ENCODE measurements around the gene HPCAL1.

HPCAL1 gene

DNA sequence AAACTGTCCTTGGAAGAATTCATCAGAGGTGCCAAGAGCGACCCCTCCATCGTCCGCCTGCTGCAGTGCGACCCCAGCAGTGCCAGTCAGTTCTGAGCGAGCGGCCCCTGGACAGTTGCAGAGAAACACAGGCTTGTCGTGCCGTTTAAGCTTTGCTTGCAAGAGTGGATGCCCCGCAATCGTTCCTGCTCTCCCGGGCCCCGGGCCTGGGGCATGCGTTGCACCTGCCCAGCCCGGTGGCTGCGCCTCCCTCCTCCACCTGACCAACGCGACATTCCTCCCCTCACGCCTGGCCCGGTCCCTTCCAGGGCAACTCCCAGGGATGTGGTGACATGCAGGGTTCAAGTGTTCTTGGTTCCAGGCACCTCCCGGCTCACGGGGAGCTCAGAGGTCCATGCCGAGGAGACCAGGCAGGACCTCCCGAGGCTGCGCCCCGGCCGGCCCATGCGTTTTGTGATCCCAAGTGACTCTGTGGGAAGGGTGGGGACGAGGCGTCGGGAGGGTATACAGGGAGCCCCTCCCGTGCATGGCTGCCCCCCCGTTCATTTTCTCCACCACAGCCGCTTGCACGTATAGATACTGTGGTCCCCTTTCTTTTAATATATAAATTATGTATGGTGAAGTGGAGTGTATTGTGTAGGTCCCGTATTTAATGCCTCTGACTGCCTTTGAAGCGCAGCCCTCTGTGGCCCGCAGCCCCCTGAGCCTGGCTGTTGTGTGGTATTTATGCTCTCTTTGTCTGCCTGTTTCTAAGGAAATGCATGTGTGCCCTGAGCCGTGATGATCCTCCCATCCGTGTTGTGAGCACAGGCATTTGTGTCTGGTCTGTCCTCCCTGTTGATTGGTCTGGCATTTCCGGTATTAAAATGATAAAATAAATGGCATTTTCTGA is 124.3 kb downstream of the HPCAL1 start:
- no peak for DNase-seq (ENCODE audit: low read depth)

- DNase-seq (ENCODE audit: low read depth) = no peak
These were observed 124.9 kb downstream of the HPCAL1 start for GRCh38 chr2:10427618-10427949.

DNA sequence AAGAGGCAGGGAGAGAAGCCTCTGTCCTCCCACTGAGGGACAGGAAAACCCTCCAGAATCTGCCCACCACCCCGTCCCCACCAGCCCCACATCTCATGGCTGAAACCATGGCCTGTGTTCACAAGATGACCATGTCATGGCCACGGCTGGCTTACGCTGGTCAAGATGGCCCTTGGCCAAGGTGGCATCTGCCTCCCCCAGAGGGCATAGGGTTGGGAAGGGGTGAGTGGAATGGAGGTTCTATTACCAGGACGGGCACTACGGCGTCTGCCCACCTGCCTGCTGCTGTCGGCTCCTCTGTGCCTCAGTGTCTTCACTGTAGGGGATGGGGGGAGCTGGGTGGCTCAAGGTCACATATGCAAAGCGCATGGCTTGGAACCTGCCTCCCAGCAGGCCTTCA is 125.7 kb downstream of the HPCAL1 start:
- no peak for DNase-seq (ENCODE audit: low read depth)

DNA sequence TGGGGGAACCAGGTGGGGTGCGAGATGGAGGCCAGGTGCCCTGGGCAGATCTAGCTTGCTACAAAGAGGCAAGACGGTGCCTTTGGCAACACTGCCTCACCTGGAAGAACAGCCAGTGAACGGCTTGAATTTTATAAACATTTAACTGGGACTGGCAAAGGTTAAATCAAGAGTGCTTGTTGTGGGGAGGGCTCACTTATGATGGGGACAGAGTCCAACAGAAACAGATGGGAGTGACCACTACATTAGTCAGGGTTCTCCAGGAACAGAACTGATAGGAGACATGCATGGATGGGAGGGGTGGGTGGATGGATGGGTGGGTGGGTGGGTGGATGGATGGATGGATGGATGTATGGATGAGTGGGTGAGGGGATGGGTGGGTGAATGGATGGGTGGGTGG is 126.2 kb downstream of the HPCAL1 start:
- no peak for DNase-seq (ENCODE audit: low read depth)

DNA sequence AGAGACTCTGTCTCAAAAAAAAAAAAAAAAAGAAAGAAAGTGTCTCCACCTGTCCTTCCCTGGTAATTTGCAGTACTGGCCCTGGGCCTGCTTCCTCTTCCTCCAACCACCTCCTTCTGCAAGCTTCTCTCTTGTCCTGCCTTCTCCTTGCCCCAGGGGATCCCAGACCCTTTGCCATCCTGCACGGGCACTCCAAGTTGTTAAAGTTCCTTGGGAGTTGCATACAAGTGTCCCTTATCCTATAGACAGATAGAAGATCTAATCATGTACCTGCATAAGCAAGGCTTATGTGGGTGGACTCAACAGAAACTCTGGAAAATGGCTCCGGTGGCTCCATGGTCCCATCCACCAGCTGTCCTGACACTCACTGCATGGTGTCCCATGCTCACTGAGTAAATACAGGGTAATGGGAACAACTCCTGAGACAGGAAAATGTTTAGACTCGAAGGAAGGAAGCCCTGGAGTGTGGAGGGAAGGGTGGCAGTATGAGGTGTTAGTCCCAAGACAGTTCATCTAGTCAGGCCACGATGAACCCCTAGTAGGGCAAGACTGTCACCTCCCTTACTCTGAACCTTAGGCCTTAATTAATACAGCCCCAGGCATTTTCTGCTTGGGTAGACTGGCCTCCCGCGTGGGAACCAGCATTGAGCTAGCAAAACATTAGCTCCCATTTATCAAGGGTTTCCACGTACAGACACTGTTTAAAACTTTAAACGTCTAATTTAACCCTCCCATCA is 128.3 kb downstream of the HPCAL1 start:
- DNase-seq (ENCODE audit: low read depth) = no peak

DNA sequence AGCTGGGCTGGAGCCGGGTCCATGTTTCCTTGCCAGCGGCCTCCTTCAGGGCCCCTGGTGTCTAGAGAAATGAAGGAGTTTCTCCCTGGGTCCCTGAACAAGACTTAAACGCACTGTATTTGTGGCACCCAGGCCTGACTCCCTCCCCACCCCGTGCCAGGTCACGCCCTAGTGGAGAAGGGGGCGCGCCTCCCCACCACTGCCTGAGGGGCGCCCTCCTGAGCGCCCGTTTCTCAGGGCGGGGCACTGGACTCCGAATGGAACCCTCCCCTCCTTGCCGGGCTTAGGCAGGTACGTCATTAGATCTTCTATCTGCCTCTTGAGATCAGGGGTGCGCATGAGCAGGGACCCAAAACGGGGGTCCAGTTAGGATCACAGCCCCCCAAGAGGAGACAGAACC is 129.1 kb downstream of the HPCAL1 start:
- no peak for DNase-seq (ENCODE audit: low read depth)

- no peak for DNase-seq (ENCODE audit: low read depth)
These were observed 129.8 kb downstream of the HPCAL1 start for GRCh38 chr2:10432311-10433181.

- DNase-seq (ENCODE audit: low read depth) = no peak
These were observed 130.7 kb downstream of the HPCAL1 start for GRCh38 chr2:10433264-10433946.

DNA sequence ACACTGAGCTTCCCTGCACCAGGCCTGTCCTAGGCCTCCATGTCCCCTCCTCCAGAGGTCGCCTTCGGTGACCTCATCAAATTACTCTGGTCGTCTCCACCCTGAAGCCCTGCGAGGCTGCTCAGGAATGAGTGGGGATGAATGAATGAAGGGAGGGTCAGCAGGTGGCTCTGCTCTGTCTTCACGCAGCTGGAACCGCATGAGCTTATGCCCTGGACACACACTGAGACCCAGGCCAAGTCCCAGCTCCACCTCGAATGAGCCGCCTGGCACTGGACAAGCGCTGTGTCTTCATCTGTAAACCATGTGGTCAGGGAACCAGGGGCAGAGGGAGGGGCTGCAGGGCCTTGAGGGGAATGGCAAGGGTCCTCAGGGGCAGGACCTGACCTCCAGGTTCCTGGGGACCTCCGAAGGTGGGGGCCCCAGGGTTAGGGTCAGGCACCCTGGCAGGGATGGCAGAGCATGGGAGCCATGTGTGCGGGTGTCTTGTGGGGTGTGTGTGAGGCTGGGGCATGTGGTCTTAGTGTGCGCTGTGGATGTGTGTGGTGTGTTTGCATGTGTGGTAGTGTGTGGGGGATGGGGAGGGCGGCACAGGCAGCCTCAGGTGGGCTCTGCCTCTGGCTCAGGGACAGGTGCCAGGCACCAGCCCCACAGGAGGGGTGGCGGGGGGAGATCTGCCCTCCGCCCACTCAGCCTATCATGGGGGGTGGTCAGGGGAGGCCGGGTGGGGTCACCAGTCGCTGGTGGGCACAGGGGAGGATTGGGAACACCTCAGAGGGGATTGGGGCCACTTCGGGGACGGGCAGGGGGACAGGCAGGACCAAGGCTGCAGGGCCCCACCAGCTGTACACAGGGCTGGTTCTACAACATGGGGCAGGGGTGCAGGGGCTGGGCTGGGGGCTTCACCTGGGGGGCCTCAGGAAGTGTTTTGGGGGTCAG is 131.5 kb downstream of the HPCAL1 start:
- no peak for DNase-seq (ENCODE audit: low read depth)

DNA sequence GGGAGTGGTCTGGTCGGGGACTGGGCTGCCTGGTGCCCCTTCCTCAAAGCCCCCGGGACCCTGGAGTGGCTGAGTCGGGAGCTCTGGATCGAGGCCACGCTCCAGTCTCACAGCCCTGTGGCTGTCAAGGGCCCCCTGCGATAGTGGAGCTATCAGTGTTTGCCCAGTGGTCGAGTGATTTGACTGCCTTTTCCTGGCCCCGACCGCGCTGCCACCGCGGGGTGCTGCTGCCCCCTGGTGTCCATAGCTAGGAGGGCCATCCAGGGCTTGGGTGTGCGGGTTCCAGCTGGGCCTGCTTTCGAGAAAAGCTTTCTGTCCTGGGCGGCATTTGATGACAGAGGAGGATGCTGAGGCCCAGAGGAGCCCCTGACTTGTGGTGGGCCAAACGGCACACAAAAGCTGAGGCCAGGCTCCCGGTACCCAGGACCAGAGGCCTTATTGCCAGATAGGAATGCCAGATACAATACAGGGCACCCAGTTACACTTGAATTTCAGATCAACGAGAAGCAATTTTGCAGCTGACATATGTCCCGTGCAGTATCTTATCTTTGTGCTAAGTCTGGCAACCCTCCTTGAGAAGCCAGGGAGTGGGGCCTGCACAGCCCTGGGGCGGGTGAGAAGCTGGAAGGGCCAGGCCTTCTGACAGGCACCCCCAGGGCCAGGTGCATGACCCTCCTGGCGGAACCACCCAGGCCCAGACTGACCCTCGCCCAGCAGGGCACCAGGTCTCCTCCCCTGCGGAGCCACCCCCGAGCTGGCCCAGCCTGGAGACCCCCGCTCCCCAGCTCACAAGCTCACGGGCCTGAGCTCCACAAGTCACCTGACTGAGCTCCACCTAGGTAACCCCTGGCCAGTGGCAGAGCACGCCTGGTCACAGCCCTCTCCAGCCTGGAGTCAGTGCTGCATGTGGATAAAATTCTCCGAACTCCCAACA is 132.4 kb downstream of the HPCAL1 start:
- no peak for DNase-seq (ENCODE audit: low read depth)

- no peak for DNase-seq (ENCODE audit: low read depth)
These were observed 133.1 kb downstream of the HPCAL1 start for GRCh38 chr2:10435820-10436204.

DNA sequence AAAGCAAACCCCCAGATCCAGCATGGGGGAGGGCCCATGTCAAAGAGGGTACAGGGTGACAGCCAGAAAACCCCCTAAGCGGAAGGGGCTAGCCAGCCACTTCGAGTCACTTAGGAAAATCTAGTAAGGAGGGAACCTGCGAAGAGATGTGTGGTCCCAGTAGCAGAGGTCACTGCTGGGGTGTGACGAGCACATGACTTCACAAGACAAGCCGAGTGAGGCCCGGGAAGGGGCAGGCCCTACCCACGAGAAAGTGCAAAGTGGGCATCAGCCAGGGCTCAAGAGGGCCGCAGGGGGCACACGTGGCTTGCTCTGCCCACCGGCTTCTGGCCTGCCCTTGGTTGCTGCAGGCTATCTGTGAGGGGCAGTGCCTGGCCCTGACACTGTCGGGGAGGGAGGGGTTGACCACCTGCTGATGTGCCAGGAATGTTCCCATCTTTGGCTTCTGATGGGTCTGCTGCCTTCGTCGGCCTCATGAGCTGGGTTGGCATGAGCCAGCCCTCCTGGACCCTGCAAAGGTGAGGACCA is 133.9 kb downstream of the HPCAL1 start:
- DNase-seq (ENCODE audit: low read depth) = no peak

DNA sequence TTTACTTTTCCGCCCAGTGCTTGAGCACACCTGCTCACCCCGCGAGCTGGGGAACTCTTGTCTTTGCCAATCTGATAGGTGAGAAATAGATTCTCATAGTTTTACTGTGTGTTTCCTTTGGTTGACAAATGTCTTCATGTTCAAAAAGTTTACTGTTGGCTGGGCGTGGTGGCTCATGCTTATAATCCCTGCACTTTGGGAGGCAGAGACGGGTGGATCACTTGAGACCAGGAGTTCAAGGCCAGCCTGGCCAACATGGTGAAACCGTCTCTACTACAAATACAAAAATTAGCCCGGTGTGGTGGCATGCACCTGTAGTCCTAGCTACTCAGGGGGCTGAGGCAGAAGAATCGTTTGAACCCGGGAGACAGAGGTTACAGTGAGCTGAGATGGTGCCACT is 135.1 kb downstream of the HPCAL1 start:
- DNase-seq (ENCODE audit: low read depth) = no peak

- DNase-seq (ENCODE audit: low read depth) = no peak
These were observed 136.0 kb downstream of the HPCAL1 start for GRCh38 chr2:10438688-10439087.

- DNase-seq (ENCODE audit: low read depth) = no peak
These were observed 136.6 kb downstream of the HPCAL1 start for GRCh38 chr2:10439185-10439879.

GRCh38 chr2:10439971-10440370 is 137.3 kb downstream of the HPCAL1 start:
- no peak for DNase-seq (ENCODE audit: low read depth)

DNA sequence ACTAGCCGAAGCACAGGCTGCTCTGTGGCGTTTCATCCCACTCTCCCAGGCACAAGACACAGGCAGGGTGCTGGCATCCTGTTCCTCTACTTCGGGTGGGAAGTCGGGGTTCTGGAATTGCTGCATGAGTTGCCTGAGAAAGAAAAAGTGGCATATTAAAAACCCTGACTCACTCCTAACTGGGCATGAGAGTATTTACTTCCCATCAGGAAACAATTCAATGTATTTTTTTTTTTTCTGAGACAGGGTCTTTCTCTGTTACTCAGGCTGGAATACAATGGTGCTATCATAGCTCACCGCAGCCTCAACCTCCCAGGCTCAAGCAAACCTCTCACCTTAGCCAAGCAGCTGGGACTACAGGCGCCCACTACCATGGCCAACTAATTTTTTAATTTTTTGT is 138.0 kb downstream of the HPCAL1 start:
- no peak for DNase-seq (ENCODE audit: low read depth)

- no peak for DNase-seq (ENCODE audit: low read depth)
These were observed 139.2 kb downstream of the HPCAL1 start for GRCh38 chr2:10441948-10442347.
